ENCODE measurements around the gene UTP20. TPM values are rescaled to one million over a fixed set of nuclear protein-coding genes. Genes with fewer than 3 reads are reported as not detected.

UTP20 gene
- polyA plus RNA-seq, 2 of the 4 experiments (the other 2 are of a cell fraction): 12.6 to 34.6 TPM

GRCh38 chr12:101407049-101407435, 127.1 kb downstream of the UTP20 start:
- ChIA-PET POLR2A (interaction anchor here (0.7 to 0.9 kb wide), 2 partner anchors 38 to 53 kb away, joined by 3 read pairs; no protein-coding TSS in a partner anchor), CTCF (interaction anchor here (0.8 to 1.8 kb wide), 5 partner anchors 8 to 435 kb away, joined by 3 to 9 read pairs (median 3); partner anchors contain the start of gene GNPTAB)
- Histone ChIP-seq H3K4me2 (peak overlapping the region; percentile 72), H3K4me3 (peak overlapping the region; percentile 60), H3K9me3 (no peaks in the 10 kb centered on the region), H3K27ac (peak overlapping the region; percentile 92 to 93), H3K4me1 (peaks cover 10% of the 10 kb centered on the region; the same call in 2 of the 3 replicates)
- DNase-seq (ENCODE audit: low read depth in 1 of 2, low spot score in 1 of 2): no peak
- peak; percentile 35 to 51; a peak in 5 of 6 replicates for ATAC-seq
- TF ChIP-seq HOXA7 (CRISPR knock-in tag; IDR thresholded peaks at IDR 0.05): no peak
- 0 out of 2 replicates have a peak, but pooled peaks have one; percentile 0 for TF ChIP-seq KDM5A (IDR thresholded peaks at IDR 0.05)
- 3% methylated on average over 18 of the region's 18 CpGs for WGBS (ENCODE audit: missing lambda C conversion rate)
- FAIRE-seq: no peak

- DNase-seq (ENCODE audit: low read depth in 1 of 2, low spot score in 1 of 2): peak; percentile 87 to 93
- POLR2A ChIA-PET: interaction anchor here (0.7 to 0.9 kb wide), 3 partner anchors 38 to 423 kb away, joined by 3 to 5 read pairs (median 3); partner anchors contain the start of gene GNPTAB
- 0 out of 2 replicates have a peak, but pooled peaks have one; percentile 14 for TF ChIP-seq GATA3 (IDR thresholded peaks at IDR 0.05; ENCODE audit: borderline replicate concordance)
- no peak for TF ChIP-seq NFE2L2 (conservative IDR thresholded peaks at IDR 0.05; ENCODE audit: low read length)
- TF ChIP-seq KDM5A (IDR thresholded peaks at IDR 0.05): 0 out of 2 replicates have a peak, but pooled peaks have one; percentile 35
- no peak for TF ChIP-seq JUNB (IDR thresholded peaks at IDR 0.05)
- no peak; the same call in 1 of the 2 replicates for TF ChIP-seq FOSL2 (IDR thresholded peaks at IDR 0.05)
- TF ChIP-seq FOSL2 (CRISPR knock-in tag; IDR thresholded peaks at IDR 0.05): peak; percentile 83
- TF ChIP-seq, protein P1, sequence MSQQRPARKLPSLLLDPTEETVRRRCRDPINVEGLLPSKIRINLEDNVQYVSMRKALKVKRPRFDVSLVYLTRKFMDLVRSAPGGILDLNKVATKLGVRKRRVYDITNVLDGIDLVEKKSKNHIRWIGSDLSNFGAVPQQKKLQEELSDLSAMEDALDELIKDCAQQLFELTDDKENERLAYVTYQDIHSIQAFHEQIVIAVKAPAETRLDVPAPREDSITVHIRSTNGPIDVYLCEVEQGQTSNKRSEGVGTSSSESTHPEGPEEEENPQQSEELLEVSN (IDR thresholded peaks at IDR 0.05; ENCODE audit: borderline replicate concordance, low read depth): peak; percentile 81
- peak; percentile 79 for TF ChIP-seq POLR2A (IDR thresholded peaks at IDR 0.05; ENCODE audit: low read length)
- TF ChIP-seq EHF (CRISPR knock-in tag; IDR thresholded peaks at IDR 0.05): no peak
- TF ChIP-seq PHF8 (IDR thresholded peaks at IDR 0.05; ENCODE audit: borderline replicate concordance, low read depth): peak; percentile 90; the same call in 1 of the 2 replicates
- TF ChIP-seq NR3C1 (IDR thresholded peaks at IDR 0.05): no peak
- 0 out of 2 replicates have a peak, but pooled peaks have one; percentile 75 for TF ChIP-seq MYC (IDR thresholded peaks at IDR 0.05; ENCODE audit: borderline replicate concordance, low read length)
- TF ChIP-seq BCL3 (IDR thresholded peaks at IDR 0.05): peak; percentile 83; the same call in 2 of the 3 replicates
- TF ChIP-seq, protein P2, sequence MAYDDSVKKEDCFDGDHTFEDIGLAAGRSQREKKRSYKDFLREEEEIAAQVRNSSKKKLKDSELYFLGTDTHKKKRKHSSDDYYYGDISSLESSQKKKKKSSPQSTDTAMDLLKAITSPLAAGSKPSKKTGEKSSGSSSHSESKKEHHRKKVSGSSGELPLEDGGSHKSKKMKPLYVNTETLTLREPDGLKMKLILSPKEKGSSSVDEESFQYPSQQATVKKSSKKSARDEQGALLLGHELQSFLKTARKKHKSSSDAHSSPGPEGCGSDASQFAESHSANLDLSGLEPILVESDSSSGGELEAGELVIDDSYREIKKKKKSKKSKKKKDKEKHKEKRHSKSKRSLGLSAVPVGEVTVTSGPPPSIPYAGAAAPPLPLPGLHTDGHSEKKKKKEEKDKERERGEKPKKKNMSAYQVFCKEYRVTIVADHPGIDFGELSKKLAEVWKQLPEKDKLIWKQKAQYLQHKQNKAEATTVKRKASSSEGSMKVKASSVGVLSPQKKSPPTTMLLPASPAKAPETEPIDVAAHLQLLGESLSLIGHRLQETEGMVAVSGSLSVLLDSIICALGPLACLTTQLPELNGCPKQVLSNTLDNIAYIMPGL (CRISPR knock-in tag; IDR thresholded peaks at IDR 0.05; ENCODE audit: borderline replicate concordance): peak; percentile 86; the same call in 1 of the 2 replicates
- TF ChIP-seq NPAS2 (CRISPR knock-in tag; IDR thresholded peaks at IDR 0.05; ENCODE audit: borderline replicate concordance): no peak
- peak; percentile 64 to 85 for TF ChIP-seq JUN (IDR thresholded peaks at IDR 0.05)
- no peak for TF ChIP-seq KDM1A (IDR thresholded peaks at IDR 0.05; ENCODE audit: low read depth)
- no peak for TF ChIP-seq RARB (CRISPR knock-in tag; IDR thresholded peaks at IDR 0.05)
- TF ChIP-seq HEYL (CRISPR knock-in tag; IDR thresholded peaks at IDR 0.05): no peak
- TF ChIP-seq, protein P3, sequence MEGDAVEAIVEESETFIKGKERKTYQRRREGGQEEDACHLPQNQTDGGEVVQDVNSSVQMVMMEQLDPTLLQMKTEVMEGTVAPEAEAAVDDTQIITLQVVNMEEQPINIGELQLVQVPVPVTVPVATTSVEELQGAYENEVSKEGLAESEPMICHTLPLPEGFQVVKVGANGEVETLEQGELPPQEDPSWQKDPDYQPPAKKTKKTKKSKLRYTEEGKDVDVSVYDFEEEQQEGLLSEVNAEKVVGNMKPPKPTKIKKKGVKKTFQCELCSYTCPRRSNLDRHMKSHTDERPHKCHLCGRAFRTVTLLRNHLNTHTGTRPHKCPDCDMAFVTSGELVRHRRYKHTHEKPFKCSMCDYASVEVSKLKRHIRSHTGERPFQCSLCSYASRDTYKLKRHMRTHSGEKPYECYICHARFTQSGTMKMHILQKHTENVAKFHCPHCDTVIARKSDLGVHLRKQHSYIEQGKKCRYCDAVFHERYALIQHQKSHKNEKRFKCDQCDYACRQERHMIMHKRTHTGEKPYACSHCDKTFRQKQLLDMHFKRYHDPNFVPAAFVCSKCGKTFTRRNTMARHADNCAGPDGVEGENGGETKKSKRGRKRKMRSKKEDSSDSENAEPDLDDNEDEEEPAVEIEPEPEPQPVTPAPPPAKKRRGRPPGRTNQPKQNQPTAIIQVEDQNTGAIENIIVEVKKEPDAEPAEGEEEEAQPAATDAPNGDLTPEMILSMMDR (IDR thresholded peaks at IDR 0.05): no peak
- TF ChIP-seq ZFP36 (IDR thresholded peaks at IDR 0.05; ENCODE audit: borderline replicate concordance, partially characterized antibody): no peak
- TF ChIP-seq MAZ (IDR thresholded peaks at IDR 0.05; ENCODE audit: borderline replicate concordance, low read depth, low read length): 0 out of 2 replicates have a peak, but pooled peaks have one; percentile 69
- TF ChIP-seq ATOH8 (CRISPR knock-in tag; IDR thresholded peaks at IDR 0.05; ENCODE audit: low read depth): peak; percentile 60; the same call in 1 of the 2 replicates
- TF ChIP-seq, protein P4, sequence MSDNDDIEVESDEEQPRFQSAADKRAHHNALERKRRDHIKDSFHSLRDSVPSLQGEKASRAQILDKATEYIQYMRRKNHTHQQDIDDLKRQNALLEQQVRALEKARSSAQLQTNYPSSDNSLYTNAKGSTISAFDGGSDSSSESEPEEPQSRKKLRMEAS (IDR thresholded peaks at IDR 0.05): peak; percentile 95
- TF ChIP-seq RCOR1 (IDR thresholded peaks at IDR 0.05; ENCODE audit: low read depth, low read length): no peak
These were observed 127.8 kb downstream of the UTP20 start, which contains the start of gene ARL1 for GRCh38 chr12:101407436-101408345. Gene ARL1, minus strand, starts transcription at chr12:101407772. Its CDS starts 127 bp downstream, at chr12:101407645.

More at GRCh38 chr12:101407436-101408345, 127.8 kb downstream of the UTP20 start, which contains the start of gene ARL1:
- Histone ChIP-seq H3K4me3 (peak within 1 kb of the TSS; percentile 60), H3K9me3 (no peaks in the 10 kb centered on the region), H3K4me2 (peak within 1 kb of the TSS; percentile 72), H3K4me1 (peaks cover 10% of the 10 kb centered on the region; the same call in 2 of the 3 replicates), H3K27ac (peak within 1 kb of the TSS; percentile 92 to 93)
- WGBS (ENCODE audit: missing lambda C conversion rate): under 1% methylated on average over 60 of the region's 71 CpGs
- CTCF ChIA-PET: interaction anchor here (0.8 to 1.8 kb wide), 5 partner anchors 22 to 432 kb away, joined by 3 to 9 read pairs (median 3); partner anchors contain the start of gene GNPTAB
- ATAC-seq: peak; percentile 94
- no peak for FAIRE-seq
